HepG2 (cell line): ENCODE data around the gene HOXC10. TPM values are rescaled to one million over a fixed set of nuclear protein-coding genes. Genes with fewer than 3 reads are reported as not detected.

ENCODE experiments used
- ATAC-seq: fragments of 200-7000 bp; cut with Tn5 transposase; 3 replicates; pipeline ENCODE4 v1.9.1; 2020; ENCODE audit warnings: mild to moderate bottlenecking, moderate library complexity
- BruUV-seq: library from RNA; stranded (reverse); fragments of 400-500 nt; replicated peaks from 2 replicates; lab custom pipeline; 2021; lab: Mats Ljungman, UMichigan
- CTCF ChIA-PET: fragments of 300-600 bp; formaldehyde crosslinking; extraction: SDS; loops from one replicate; lab custom pipeline; 2021; ENCODE audit warnings: low total read pairs, inconsistent platforms, low intra/inter-chr PET ratio; lab: Yijun Ruan, JAX
- POLR2A ChIA-PET: fragments of 350-600 bp; sonication (Branson Sonifier 250); formaldehyde crosslinking; loops from one replicate; lab custom pipeline; 2020; ENCODE audit warnings: antibody characterized with exemption, inconsistent platforms; lab: Yijun Ruan, JAX
- DNase-seq: peaks from one replicate; pipeline ENCODE4 v3.0.0-alpha.2; 2015; ENCODE audit warnings: low spot score
- FAIRE-seq: peaks from 3 replicates; lab custom pipeline; 2011; peaks lifted over from hg19 to GRCh38; lab: Jason Lieb, UNC
- H2AFZ ChIP-seq: one replicate; pipeline ENCODE4 v1.6.1; 2011; ENCODE audit warnings: low read length, inconsistent platforms
- H3K27ac ChIP-seq: fragments of 300-600 bp; 3 replicates; pipeline ENCODE4 v1.8.0; 2011; ENCODE audit warnings: mixed run types, mild to moderate bottlenecking, mixed read lengths, low read length, inconsistent platforms; ENCODE audit not compliant: insufficient read depth; ENCODE audit errors: extremely low read length
- H3K27me3 ChIP-seq, 2 experiments: fragments of 200-600 bp in 1 of 2; 2 replicates in 1 of 2; 3 replicates in 1 of 2; pipeline versions ENCODE4 v1.6.0 to v1.8.0; 2011; ENCODE audit warnings: low read length in 2 of 2, mild to moderate bottlenecking in 2 of 2, moderate library complexity in 2 of 2, inconsistent platforms in 1 of 2; ENCODE audit not compliant: insufficient read depth in 2 of 2, control insufficient read depth in 1 of 2
- H3K36me3 ChIP-seq, 2 experiments: fragments of 200-600 bp in 1 of 2; replicated peaks in 1 of 2; 2 replicates in 1 of 2; 3 replicates in 1 of 2; pipeline versions ENCODE4 v1.5.1 to v1.8.0; 2011; ENCODE audit warnings: low read length in 2 of 2, inconsistent platforms in 1 of 2; ENCODE audit not compliant: insufficient read depth in 2 of 2, control insufficient read depth in 1 of 2
- H3K4me1 ChIP-seq: 2 replicates; pipeline ENCODE4 v1.5.1; 2012; ENCODE audit warnings: low read length, inconsistent platforms; ENCODE audit not compliant: insufficient read depth
- H3K4me2 ChIP-seq: 2 replicates; pipeline ENCODE4 v1.6.0; 2011; ENCODE audit warnings: low read depth, low read length, inconsistent platforms
- H3K4me3 ChIP-seq, 3 experiments: fragments of 200-600 bp in 1 of 3; sonication (generic), shearing (Covaris generic) in 1 of 3; replicated peaks in 1 of 3; 2 replicates each; pipeline ENCODE4 v1.5.1; 2011 to 2016; ENCODE audit warnings: low read length in 3 of 3, inconsistent platforms in 2 of 3, low read depth in 2 of 3, mild to moderate bottlenecking in 2 of 3, control low read depth in 1 of 3, mixed read lengths in 1 of 3; ENCODE audit not compliant: insufficient read depth in 1 of 3
- H3K79me2 ChIP-seq: one replicate; pipeline ENCODE4 v1.6.1; 2011; ENCODE audit warnings: low read length, inconsistent platforms; ENCODE audit not compliant: insufficient read depth
- H3K9ac ChIP-seq: 2 replicates; pipeline ENCODE4 v1.6.0; 2011; ENCODE audit warnings: mild to moderate bottlenecking, low read depth, low read length, inconsistent platforms; ENCODE audit not compliant: insufficient read depth
- H3K9me3 ChIP-seq: 2 replicates; pipeline ENCODE4 v1.5.1; 2012; ENCODE audit warnings: mild to moderate bottlenecking, low read length
- H4K20me1 ChIP-seq: 2 replicates; pipeline ENCODE4 v1.6.0; 2011; ENCODE audit warnings: inconsistent platforms, mild to moderate bottlenecking, low read length, moderate library complexity; ENCODE audit not compliant: insufficient read depth
- ARID2 ChIP-seq: sonication (generic); formaldehyde crosslinking; IDR thresholded peaks from 2 replicates; pipeline ENCODE4 v1.8.1; 2022; ENCODE audit warnings: mild to moderate bottlenecking, missing genetic modification reagents, borderline replicate concordance
- GABPB1 ChIP-seq: IDR thresholded peaks from 2 replicates; pipeline ENCODE4 v1.6.1; 2016; ENCODE audit warnings: mild to moderate bottlenecking, missing genetic modification reagents, moderate library complexity, missing compliant biosample characterization
- KDM4B ChIP-seq: sonication (generic); formaldehyde crosslinking; IDR thresholded peaks from 2 replicates; pipeline ENCODE4 v1.4.0; 2020; ENCODE audit warnings: missing genetic modification reagents
- LCORL ChIP-seq, 2 experiments: fragments of 450-650 bp in 1 of 2; sonication (generic) in 1 of 2; formaldehyde crosslinking in 1 of 2; IDR thresholded peaks; 2 replicates each; pipeline versions ENCODE4 v1.5.0 to v1.6.1; 2017 to 2020; ENCODE audit warnings: antibody characterized with exemption in 1 of 2, missing genetic modification reagents in 1 of 2
- MEF2D ChIP-seq: sonication (generic); formaldehyde crosslinking; IDR thresholded peaks from 2 replicates; pipeline ENCODE4 v1.5.1; 2020; ENCODE audit warnings: mild to moderate bottlenecking, missing genetic modification reagents
- PATZ1 ChIP-seq: sonication (generic); formaldehyde crosslinking; IDR thresholded peaks from 2 replicates; pipeline ENCODE4 v1.4.0; 2020; ENCODE audit warnings: missing genetic modification reagents
- SMC3 ChIP-seq: IDR thresholded peaks from 2 replicates; pipeline ENCODE4 v1.6.1; 2011; ENCODE audit warnings: low read length, improper control_type of control experiment
- TGIF2 ChIP-seq: IDR thresholded peaks from 2 replicates; pipeline ENCODE4 v1.6.1; 2016; ENCODE audit warnings: control low read depth, missing compliant biosample characterization
- TRIM24 ChIP-seq: sonication (generic); formaldehyde crosslinking; IDR thresholded peaks from 2 replicates; pipeline ENCODE4 v1.8.0; 2022; ENCODE audit warnings: mild to moderate bottlenecking, missing genetic modification reagents
- UBTF ChIP-seq: sonication (generic); formaldehyde crosslinking; IDR thresholded peaks from 2 replicates; pipeline ENCODE4 v1.4.0; 2020; ENCODE audit warnings: mild to moderate bottlenecking, missing genetic modification reagents
- ZC3H13 ChIP-seq: sonication (generic); formaldehyde crosslinking; IDR thresholded peaks from 2 replicates; pipeline ENCODE4 v1.8.1; 2023; ENCODE audit warnings: mild to moderate bottlenecking, missing genetic modification reagents, moderate library complexity
- ZFY ChIP-seq: sonication (generic); formaldehyde crosslinking; IDR thresholded peaks from 2 replicates; pipeline ENCODE4 v1.4.0; 2020; ENCODE audit warnings: missing genetic modification reagents
- ZNF382 ChIP-seq: sonication (generic); formaldehyde crosslinking; IDR thresholded peaks from 2 replicates; pipeline ENCODE4 v1.5.0; 2020; ENCODE audit warnings: missing genetic modification reagents, mild to moderate bottlenecking, borderline replicate concordance
- ZNF550 ChIP-seq: sonication (generic); formaldehyde crosslinking; IDR thresholded peaks from 2 replicates; pipeline ENCODE4 v1.4.0; 2020; ENCODE audit warnings: mild to moderate bottlenecking, missing genetic modification reagents, borderline replicate concordance
- ZSCAN30 ChIP-seq: sonication (generic); formaldehyde crosslinking; IDR thresholded peaks from 2 replicates; pipeline ENCODE4 v1.5.0; 2020; ENCODE audit warnings: mild to moderate bottlenecking, missing genetic modification reagents
- WGBS: methylation state at CpG from one replicate; pipeline ENCODE4 v1.1.6; 2017; ENCODE audit warnings: low lambda C conversion rate; 5-methylcytosine and 5-hydroxymethylcytosine counted together
- in situ Hi-C: cut with HindIII; loops from 2 replicates; pipeline ENCODE4 v1.10.0; 2017; ENCODE audit warnings: low pct_unique_long_range_greater_than_20kb; ENCODE audit not compliant: extremely low pct_ligation_motif_present
- intact Hi-C: fragments of 100-400 bp; cut with micrococcal nuclease; formaldehyde crosslinking; loops from one replicate; pipeline ENCODE4 v1.10.0; 2022; ENCODE audit not compliant: unreplicated experiment
- polyA plus RNA-seq, 8 experiments: library from polyadenylated mRNA; depleted of rRNA in 3 of 8; stranded (reverse) in 7 of 8; unstranded in 1 of 8; fragments of >200 nt; fragmentation: Illumina TruSeq in 4 of 8; extraction: Trizol in 4 of 8; gene quantifications; 2 replicates each; pipeline versions ENCODE4 v1.2.1 to v1.2.3, GENCODE V29; 2011 to 2016; ENCODE audit warnings: low read depth in 4 of 8, missing spikeins in 1 of 8, mixed read lengths in 1 of 8; ENCODE audit not compliant: insufficient read depth in 1 of 8
- total RNA-seq, 5 experiments: library from RNA; depleted of rRNA; stranded (reverse); fragments of >200 nt; fragmentation: Illumina TruSeq; extraction: Trizol; gene quantifications; 2 replicates each; pipeline ENCODE4 v1.2.3, GENCODE V29; 2016; ENCODE audit warnings: low read depth in 1 of 5

HOXC10 gene
- total and polyA plus RNA-seq, 2 of the 13 experiments (the other 11 are each of a cell fraction or from before 2014, with no cell fraction given) = not detected

GRCh38 chr12:54005853-54006558 is 21.1 kb downstream of the HOXC10 start:
- Histone ChIP-seq H3K9ac (no peak overlapping the region), H4K20me1 (no peaks in the 10 kb centered on the region), H3K9me3 (no peaks in the 10 kb centered on the region), H3K27me3 (peaks cover 30 to 91% of the 10 kb centered on the region in 2 experiments), H3K36me3 (no peaks in the 10 kb centered on the region), H3K4me2 (peak overlapping the region; percentile 73), H3K79me2 (no peaks in the 10 kb centered on the region), H2AFZ (no peak overlapping the region), H3K4me3 (peak overlapping the region in 1 of 3 experiments; percentile 48; a peak in 2 of 6 replicates), H3K27ac (no peak overlapping the region), H3K4me1 (peaks cover 24% of the 10 kb centered on the region)
- no TSS peak for BruUV-seq
- 8% methylated on average over 37 of the region's 39 CpGs for WGBS
- CTCF ChIA-PET = interaction anchor here (0.7 to 3.3 kb wide), 7 partner anchors 17 to 211 kb away, joined by 3 to 48 read pairs (median 9); no protein-coding TSS in a partner anchor
- intact Hi-C loops (loop anchor here (1.0 to 10.0 kb wide), 4 partner anchors 185 to 359 kb away; partner anchors contain the start of gene GPR84), in situ Hi-C loops (no loop called here)
- POLR2A ChIA-PET = interaction anchor here (0.7 to 1.4 kb wide), 3 partner anchors 189 to 274 kb away, joined by 3 read pairs; partner anchors contain the start of genes CBX5 and HNRNPA1
- DNase-seq (peak; percentile 73), ATAC-seq (peak; percentile 84), FAIRE-seq (no peak)
- TF ChIP-seq ZNF382 (CRISPR knock-in tag) = no peak
- TF ChIP-seq GABPB1 (CRISPR knock-in tag) = peak; percentile 50; the same call in 1 of the 2 replicates
- peak; percentile 49; the same call in 1 of the 2 replicates for TF ChIP-seq ARID2 (CRISPR knock-in tag)
- TF ChIP-seq ZNF550 (CRISPR knock-in tag) = no peak
- TF ChIP-seq PATZ1 = 0 out of 2 replicates have a peak, but pooled peaks have one; percentile 17
- TF ChIP-seq LCORL (IDR thresholded peaks at IDR 0.05) = no peak
- TF ChIP-seq LCORL (CRISPR knock-in tag; IDR thresholded peaks at IDR 0.05) = peak; percentile 80
- no peak for TF ChIP-seq ZC3H13
- TF ChIP-seq ZSCAN30 (CRISPR knock-in tag) = no peak
- peak; percentile 34; the same call in 1 of the 2 replicates for TF ChIP-seq UBTF (CRISPR knock-in tag)
- peak; percentile 68 for TF ChIP-seq ZFY (CRISPR knock-in tag)
- TF ChIP-seq SMC3 = peak; percentile 78
- TF ChIP-seq MEF2D (CRISPR knock-in tag) = no peak
- no peak for TF ChIP-seq TRIM24 (CRISPR knock-in tag)
- no peak for TF ChIP-seq KDM4B (CRISPR knock-in tag)
- TF ChIP-seq TGIF2 = no peak
